SK-N-SH treated with all-trans-retinoic acid at 6 μM for 48 hours (cell line): ENCODE results near the gene KNSTRN.

Source experiments
- CREB5 ChIP-seq: fragments of 250-450 bp; sonication (Bioruptor Pico); IDR thresholded peaks from 2 replicates; pipeline ENCODE4 v1.5.1; 2020; ENCODE audit warnings: low read depth, mild to moderate bottlenecking, moderate library complexity
- CSDC2 ChIP-seq: fragments of 250-450 bp; sonication (Bioruptor Pico); IDR thresholded peaks from 2 replicates; pipeline ENCODE4 v1.5.0; 2020; ENCODE audit warnings: mild to moderate bottlenecking, moderate library complexity
- ESRRG ChIP-seq: fragments of 250-450 bp; sonication (Bioruptor Pico); IDR thresholded peaks from 2 replicates; pipeline ENCODE4 v1.6.1; 2021; ENCODE audit warnings: mild to moderate bottlenecking
- GLIS3 ChIP-seq: fragments of 250-450 bp; sonication (Bioruptor Pico); IDR thresholded peaks from 2 replicates; pipeline ENCODE4 v1.5.0; 2020; ENCODE audit warnings: mild to moderate bottlenecking, moderate library complexity
- ISL1 ChIP-seq: fragments of 250-450 bp; sonication (Bioruptor Pico); IDR thresholded peaks from 2 replicates; pipeline ENCODE4 v2.1.2; 2022; ENCODE audit warnings: mild to moderate bottlenecking, moderate library complexity
- PATZ1 ChIP-seq: fragments of 250-450 bp; sonication (Bioruptor Pico); IDR thresholded peaks from 2 replicates; pipeline ENCODE4 v1.8.0; 2020; ENCODE audit warnings: mild to moderate bottlenecking, moderate library complexity, borderline replicate concordance
- POU6F1 ChIP-seq: fragments of 250-450 bp; sonication (Bioruptor Pico); IDR thresholded peaks from 2 replicates; pipeline ENCODE4 v1.8.0; 2021; ENCODE audit warnings: low read depth, mild to moderate bottlenecking, moderate library complexity, borderline replicate concordance
- PPARA ChIP-seq: fragments of 250-450 bp; sonication (Bioruptor Pico); IDR thresholded peaks from 2 replicates; pipeline ENCODE4 v1.5.0; 2020; ENCODE audit warnings: mild to moderate bottlenecking, borderline replicate concordance
- RARB ChIP-seq: fragments of 250-450 bp; sonication (Bioruptor Pico); IDR thresholded peaks from 2 replicates; pipeline ENCODE4 v1.8.0; 2021; ENCODE audit warnings: mild to moderate bottlenecking, moderate library complexity
- TSHZ2 ChIP-seq: fragments of 250-450 bp; sonication (Bioruptor Pico); IDR thresholded peaks from 2 replicates; pipeline ENCODE4 v1.5.0; 2020; ENCODE audit warnings: mild to moderate bottlenecking, moderate library complexity
- ZC3H10 ChIP-seq: fragments of 250-450 bp; sonication (Bioruptor Pico); IDR thresholded peaks from 2 replicates; pipeline ENCODE4 v1.5.1; 2021; ENCODE audit warnings: mild to moderate bottlenecking, moderate library complexity
- ZFP3 ChIP-seq: fragments of 250-450 bp; sonication (Bioruptor Pico); IDR thresholded peaks from 2 replicates; pipeline ENCODE4 v1.5.0; 2020; ENCODE audit warnings: mild to moderate bottlenecking, moderate library complexity
- ZNF8 ChIP-seq: fragments of 450-650 bp; formaldehyde crosslinking; IDR thresholded peaks from 2 replicates; pipeline ENCODE4 v1.5.0; 2020; ENCODE audit warnings: mild to moderate bottlenecking, moderate library complexity

- TF ChIP-seq PATZ1 (CRISPR knock-in tag) (no peak), ZFP3 (CRISPR knock-in tag) (no peak), TSHZ2 (CRISPR knock-in tag) (no peak), GLIS3 (CRISPR knock-in tag) (no peak), RARB (CRISPR knock-in tag) (no peak), ISL1 (CRISPR knock-in tag) (no peak), CSDC2 (CRISPR knock-in tag) (no peak), POU6F1 (CRISPR knock-in tag) (no peak), CREB5 (CRISPR knock-in tag) (no peak), ESRRG (CRISPR knock-in tag) (no peak), ZC3H10 (CRISPR knock-in tag) (no peak), ZNF8 (no peak), PPARA (CRISPR knock-in tag) (no peak)
Measured at GRCh38 chr15:40340740-40341400, 41.7 kb upstream of the KNSTRN start, which contains the start of gene CCDC9B.
